Measurements from ENCODE around the gene GABARAPL2.
A peak's percentile ranks its signal among the peaks of the same experiment; 100 is the strongest.

The GABARAPL2 gene

GRCh38 chr16:75622761-75623605 is 56.8 kb downstream of the GABARAPL2 start, which contains the start of gene ADAT1 (continued):
- TF ChIP-seq ZNF23 (tag by site-specific recombination; IDR thresholded peaks at IDR 0.05; ENCODE audit: borderline replicate concordance) (no peak), BCL6B (tag by site-specific recombination; IDR thresholded peaks at IDR 0.05) (no peak), KLF7 (tag by site-specific recombination; IDR thresholded peaks at IDR 0.05; ENCODE audit: borderline replicate concordance) (no peak), ZNF677 (tag by site-specific recombination; IDR thresholded peaks at IDR 0.05) (no peak), ZNF449 (tag by site-specific recombination; IDR thresholded peaks at IDR 0.05) (0 out of 2 replicates have a peak, but pooled peaks have one; percentile 35), ZNF302 (tag by site-specific recombination; IDR thresholded peaks at IDR 0.05; ENCODE audit: low read depth) (no peak), ZNF585B (tag by site-specific recombination; IDR thresholded peaks at IDR 0.05) (no peak), ZNF621 (tag by site-specific recombination; IDR thresholded peaks at IDR 0.05) (no peak), ZNF670 (tag by site-specific recombination; IDR thresholded peaks at IDR 0.05; ENCODE audit: low read depth) (no peak), ZNF19 (tag by site-specific recombination; IDR thresholded peaks at IDR 0.05; ENCODE audit: low read depth) (no peak), ZNF280D (tag by site-specific recombination; IDR thresholded peaks at IDR 0.05) (no peak), ZNF473 (tag by site-specific recombination; IDR thresholded peaks at IDR 0.05) (no peak), ZNF600 (tag by site-specific recombination; IDR thresholded peaks at IDR 0.05) (no peak), ZNF549 (tag by site-specific recombination; IDR thresholded peaks at IDR 0.05) (no peak), ZBTB6 (tag by site-specific recombination; IDR thresholded peaks at IDR 0.05) (peak; percentile 43; the same call in 1 of the 2 replicates), ZBTB26 (tag by site-specific recombination; optimal IDR thresholded peaks at IDR 0.05) (peak; percentile 61)

- 0 out of 2 replicates have a peak overlapping the region, but pooled peaks have one; percentile 11 for H3K27ac ChIP-seq (ENCODE audit: extremely low read depth, low read depth, low read length)
- no peaks in the 10 kb centered on the region for H3K9me3 ChIP-seq (ENCODE audit: control insufficient read depth, insufficient read depth, low read depth, low read length)
- CTCF ChIA-PET: no interaction called here
- peaks cover 4 to 52% of the 10 kb centered on the region in 2 experiments; a peak in 2 of 3 replicates for H3K36me3 ChIP-seq (ENCODE audit: control insufficient read depth in 2 of 2, insufficient read depth in 1 of 2, low read length in 2 of 2)
- H3K4me1 ChIP-seq (ENCODE audit: control insufficient read depth, insufficient read depth, low read length): peaks cover 6% of the 10 kb centered on the region; the same call in 1 of the 2 replicates
- POLR2A ChIA-PET: no interaction called here
- no peak overlapping the region for H3K4me3 ChIP-seq (ENCODE audit: low read depth, low read length)
- no peak for TF ChIP-seq ZSCAN16 (tag by site-specific recombination; IDR thresholded peaks at IDR 0.05)
- no peak for TF ChIP-seq ZNF558 (tag by site-specific recombination; IDR thresholded peaks at IDR 0.05)
- no peak for TF ChIP-seq ZNF510 (tag by site-specific recombination; IDR thresholded peaks at IDR 0.05; ENCODE audit: insufficient replicate concordance)
- TF ChIP-seq ZNF18 (tag by site-specific recombination; IDR thresholded peaks at IDR 0.05): no peak
- TF ChIP-seq ZNF433 (tag by site-specific recombination; IDR thresholded peaks at IDR 0.05; ENCODE audit: low read depth): no peak
- 0 out of 2 replicates have a peak, but pooled peaks have one; percentile 63 for TF ChIP-seq ZSCAN23 (tag by site-specific recombination; IDR thresholded peaks at IDR 0.05)
- no peak for TF ChIP-seq ZNF155 (tag by site-specific recombination; IDR thresholded peaks at IDR 0.05)
- no peak for TF ChIP-seq ZNF423 (tag by site-specific recombination; IDR thresholded peaks at IDR 0.05)
- no peak for TF ChIP-seq ZIC2 (tag by site-specific recombination; IDR thresholded peaks at IDR 0.05)
- no peak for TF ChIP-seq ZNF114 (tag by site-specific recombination; IDR thresholded peaks at IDR 0.05)
- no peak for TF ChIP-seq ZNF175 (tag by site-specific recombination; IDR thresholded peaks at IDR 0.05)
Measured at GRCh38 chr16:75624921-75625334, 58.7 kb downstream of the GABARAPL2 start.

Measured in HEK293 (cell line).